IMR-90 (cell line): ENCODE data around the gene SYPL2. TPM values are rescaled to one million over a fixed set of nuclear protein-coding genes. Genes with fewer than 3 reads are reported as not detected.
A peak's percentile ranks its signal among the peaks of the same experiment; 100 is the strongest.

Experiments
- ATAC-seq: fragments of 200-7000 bp; cut with Tn5 transposase; 2 replicates; pipeline ENCODE4 v1.9.1; 2020; ENCODE audit warnings: low read depth, mild to moderate bottlenecking, moderate library complexity
- BruUV-seq: library from RNA; stranded (reverse); fragments of 400-500 nt; replicated peaks from 2 replicates; lab custom pipeline; 2021; lab: Mats Ljungman, UMichigan
- CTCF ChIA-PET: fragments of 300-600 bp; formaldehyde crosslinking; extraction: SDS; loops from one replicate; lab custom pipeline; 2021; ENCODE audit warnings: antibody characterized with exemption; lab: Yijun Ruan, JAX
- POLR2A ChIA-PET: fragments of 300-600 bp; sonication (Branson Sonifier 250); formaldehyde crosslinking; loops from one replicate; lab custom pipeline; 2022; ENCODE audit warnings: antibody characterized with exemption; ENCODE audit not compliant: unreplicated experiment; lab: Charles Lee
- DNase-seq: peaks from one replicate; pipeline ENCODE4 v3.0.0; 2013
- H2AFZ ChIP-seq: replicated peaks from 2 replicates; pipeline ENCODE3; 2013; ENCODE audit warnings: low read length, mild to moderate bottlenecking; ENCODE audit not compliant: poor library complexity
- H2AK5ac ChIP-seq: 2 replicates; pipeline ENCODE4 v1.6.1; 2013; ENCODE audit warnings: low read depth, low read length, inconsistent platforms
- H2AK9ac ChIP-seq: replicated peaks from 2 replicates; pipeline ENCODE3; 2013; ENCODE audit warnings: mild to moderate bottlenecking, low read depth, low read length, moderate library complexity; ENCODE audit not compliant: poor library complexity
- H2BK120ac ChIP-seq: 2 replicates; pipeline ENCODE4 v1.6.1; 2013; ENCODE audit warnings: low read depth, low read length, inconsistent platforms
- H2BK15ac ChIP-seq: 3 replicates; pipeline ENCODE4 v1.6.1; 2013; ENCODE audit warnings: low read depth, low read length, inconsistent platforms
- H2BK20ac ChIP-seq: 2 replicates; pipeline ENCODE4 v1.6.1; 2013; ENCODE audit warnings: low read depth, mild to moderate bottlenecking, inconsistent platforms, low read length, moderate library complexity
- H2BK5ac ChIP-seq: 2 replicates; pipeline ENCODE4 v1.6.1; 2013; ENCODE audit warnings: mild to moderate bottlenecking, low read depth, low read length, inconsistent platforms; ENCODE audit not compliant: poor library complexity, severe bottlenecking
- H3K14ac ChIP-seq: replicated peaks from 2 replicates; pipeline ENCODE4 v1.6.1; 2013; ENCODE audit warnings: low read depth, low read length, inconsistent platforms
- H3K18ac ChIP-seq: 2 replicates; pipeline ENCODE4 v1.6.1; 2013; ENCODE audit warnings: low read depth, low read length, control low read depth
- H3K23ac ChIP-seq: 2 replicates; pipeline ENCODE4 v1.6.1; 2013; ENCODE audit warnings: low read depth, low read length, inconsistent platforms
- H3K27ac ChIP-seq: 2 replicates; pipeline ENCODE4 v1.5.1; 2013; ENCODE audit warnings: mild to moderate bottlenecking, control low read depth, low read length; ENCODE audit not compliant: insufficient read depth
- H3K27me3 ChIP-seq: 2 replicates; pipeline ENCODE4 v1.6.1; 2013; ENCODE audit warnings: low read length; ENCODE audit not compliant: control insufficient read depth, insufficient read depth
- H3K36me3 ChIP-seq: 2 replicates; pipeline ENCODE4 v1.6.1; 2013; ENCODE audit warnings: low read length, mixed read lengths; ENCODE audit not compliant: control insufficient read depth, insufficient read depth
- H3K4ac ChIP-seq: 2 replicates; pipeline ENCODE4 v1.6.1; 2013; ENCODE audit warnings: low read depth, low read length, inconsistent platforms
- H3K4me1 ChIP-seq: 2 replicates; pipeline ENCODE4 v1.6.1; 2013; ENCODE audit warnings: low read length, mixed read lengths; ENCODE audit not compliant: control insufficient read depth, insufficient read depth
- H3K4me2 ChIP-seq: 2 replicates; pipeline ENCODE4 v1.6.1; 2013; ENCODE audit warnings: low read depth, mild to moderate bottlenecking, control low read depth, low read length, moderate library complexity
- H3K4me3 ChIP-seq: 2 replicates; pipeline ENCODE4 v1.5.1; 2013; ENCODE audit warnings: low read depth, mild to moderate bottlenecking, control low read depth, low read length, moderate library complexity; ENCODE audit not compliant: insufficient read depth
- H3K56ac ChIP-seq: 2 replicates; pipeline ENCODE4 v1.6.1; 2013; ENCODE audit warnings: low read length, inconsistent platforms; ENCODE audit not compliant: insufficient read depth; ENCODE audit errors: extremely low read depth
- H3K79me1 ChIP-seq, 2 experiments: 2 replicates each; pipeline ENCODE4 v1.6.1; 2013; ENCODE audit warnings: low read length in 2 of 2, inconsistent platforms in 1 of 2, low read depth in 1 of 2
- H3K9ac ChIP-seq: 2 replicates; pipeline ENCODE4 v1.6.1; 2013; ENCODE audit warnings: low read depth, low read length, control low read depth
- H3K9me1 ChIP-seq: 2 replicates; pipeline ENCODE4 v1.6.1; 2013; ENCODE audit warnings: low read length, inconsistent platforms; ENCODE audit not compliant: insufficient read depth
- H3K9me3 ChIP-seq: 2 replicates; pipeline ENCODE4 v1.6.1; 2013; ENCODE audit warnings: low read length; ENCODE audit not compliant: control insufficient read depth, insufficient read depth
- H4K20me1 ChIP-seq: 2 replicates; pipeline ENCODE4 v1.6.1; 2013; ENCODE audit warnings: low read length, inconsistent platforms; ENCODE audit not compliant: insufficient read depth
- H4K5ac ChIP-seq: 2 replicates; pipeline ENCODE4 v1.6.1; 2013; ENCODE audit warnings: mild to moderate bottlenecking, low read depth, low read length, control low read depth
- H4K8ac ChIP-seq, 2 experiments: 2 replicates each; pipeline ENCODE4 v1.6.1; 2013; ENCODE audit warnings: low read depth in 2 of 2, low read length in 2 of 2, control low read depth in 1 of 2, inconsistent platforms in 1 of 2
- H4K91ac ChIP-seq: 2 replicates; pipeline ENCODE4 v1.6.1; 2013; ENCODE audit warnings: low read depth, low read length, inconsistent platforms; ENCODE audit not compliant: insufficient read depth
- BHLHE40 ChIP-seq: fragments of 150-350 bp; IDR thresholded peaks from 2 replicates; pipeline ENCODE4 v1.6.1; 2016; ENCODE audit warnings: mild to moderate bottlenecking, low read depth, low read length
- CEBPB ChIP-seq: IDR thresholded peaks from 2 replicates; pipeline ENCODE4 v1.6.1; 2012; ENCODE audit warnings: low read depth, low read length, improper control_type of control experiment
- CHD1 ChIP-seq: IDR thresholded peaks from 2 replicates; pipeline ENCODE4 v1.6.1; 2012; ENCODE audit warnings: low read depth, low read length, improper control_type of control experiment
- FOS ChIP-seq: fragments of 150-350 bp; IDR thresholded peaks from 2 replicates; pipeline ENCODE4 v1.6.1; 2016; ENCODE audit warnings: low read depth, low read length
- MAFK ChIP-seq: IDR thresholded peaks from 2 replicates; pipeline ENCODE4 v1.6.1; 2012; ENCODE audit warnings: low read depth, low read length, improper control_type of control experiment
- MXI1 ChIP-seq: IDR thresholded peaks from 2 replicates; pipeline ENCODE4 v1.6.1; 2012; ENCODE audit warnings: low read depth, mild to moderate bottlenecking, low read length, moderate library complexity, borderline replicate concordance
- NFE2L2 ChIP-seq: fragments of 150-350 bp; IDR thresholded peaks from 2 replicates; pipeline ENCODE4 v1.6.1; 2016; ENCODE audit warnings: low read depth, mild to moderate bottlenecking, low read length
- RCOR1 ChIP-seq: IDR thresholded peaks from 2 replicates; pipeline ENCODE4 v1.6.1; 2012; ENCODE audit warnings: mild to moderate bottlenecking, low read length, improper control_type of control experiment; ENCODE audit not compliant: insufficient replicate concordance
- SMC3 ChIP-seq: fragments of 150-350 bp; IDR thresholded peaks from 2 replicates; pipeline ENCODE4 v1.6.1; 2016; ENCODE audit warnings: low read depth, mild to moderate bottlenecking, antibody characterized with exemption, low read length, moderate library complexity
- WGBS, 2 experiments: methylation state at CpG; one replicate each; pipeline versions ENCODE4 v1.1.5 to v1.1.7; 2013; ENCODE audit warnings: missing lambda C conversion rate in 2 of 2; ENCODE audit not compliant: insufficient read length in 1 of 2; ENCODE audit errors: extremely low coverage in 2 of 2; 5-methylcytosine and 5-hydroxymethylcytosine counted together
- dilution Hi-C: fragments of 300-500 bp; cut with HindIII; formaldehyde crosslinking; loops from one replicate; pipeline ENCODE4 v1.14.3; 2018; ENCODE audit warnings: low sequenced_read_pairs; ENCODE audit not compliant: unreplicated experiment
- in situ Hi-C: fragments of 300-500 bp; cut with MboI; formaldehyde crosslinking; loops from 3 replicates; pipeline ENCODE4 v1.14.3; 2019; ENCODE audit warnings: low sequenced_read_pairs, inconsistent platforms, mixed read lengths
- intact Hi-C: fragments of 100-400 bp; cut with micrococcal nuclease; formaldehyde crosslinking; loops from 2 replicates; pipeline ENCODE4 v1.10.0; 2022
- polyA plus RNA-seq, 3 experiments: library from polyadenylated mRNA; depleted of rRNA; stranded (reverse); fragments of >200 nt; gene quantifications; 2 replicates each; pipeline ENCODE4 v1.2.3, GENCODE V29; 2012; ENCODE audit warnings: low replicate concordance in 1 of 3
- total RNA-seq: library from RNA; depleted of rRNA; stranded (reverse); fragments of >200 nt; gene quantifications from 2 replicates; pipeline ENCODE4 v1.2.3, GENCODE V29; 2012
- TF ChIP-seq, protein P1 (sequence below): fragments of 150-350 bp; IDR thresholded peaks from 2 replicates; pipeline ENCODE4 v1.6.1; 2017; ENCODE audit warnings: mild to moderate bottlenecking, antibody characterized with exemption, low read length, low read depth
- TF ChIP-seq, protein P2 (sequence below): conservative IDR thresholded peaks from 2 replicates; pipeline ENCODE4 v1.5.1; 2012; ENCODE audit warnings: mild to moderate bottlenecking, low read depth, low read length, improper control_type of control experiment
- TF ChIP-seq, protein P3 (sequence below): fragments of 150-350 bp; IDR thresholded peaks from 2 replicates; pipeline ENCODE4 v1.6.1; 2016; ENCODE audit warnings: low read depth, mild to moderate bottlenecking, low read length, moderate library complexity, borderline replicate concordance

SYPL2 gene
- total and polyA plus RNA-seq, 2 of the 4 experiments (the other 2 are of a cell fraction) = under 0.01 to 0.65 TPM

DNA sequence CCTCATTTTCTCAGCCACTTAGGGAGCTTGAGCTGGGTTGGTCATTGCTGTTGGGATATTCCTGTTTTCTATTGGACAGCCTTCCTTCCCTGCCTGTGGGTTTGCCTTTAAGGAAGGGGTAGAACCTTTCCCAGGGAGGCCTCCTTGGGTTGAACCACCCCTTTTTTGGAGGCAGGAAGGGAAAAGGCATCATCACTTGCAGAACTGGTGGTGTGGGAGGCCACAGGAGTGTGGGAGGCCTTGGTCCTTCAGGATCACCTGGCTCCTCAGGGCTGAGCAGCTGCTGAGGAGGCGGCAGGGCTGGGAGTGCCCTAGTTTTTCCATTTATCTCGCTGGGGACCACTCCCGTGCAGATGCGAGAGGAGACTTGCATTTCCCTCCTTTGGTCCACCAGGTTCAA lies 26.9 kb downstream of the SYPL2 start:
- H3K4me2 ChIP-seq = peak overlapping the region; percentile 77; the same call in 1 of the 2 replicates
- H2BK20ac ChIP-seq = no peak overlapping the region
- no peak overlapping the region for H2BK5ac ChIP-seq
- peak overlapping the region; percentile 69 for H4K5ac ChIP-seq
- H4K91ac ChIP-seq = peak overlapping the region; percentile 54; the same call in 1 of the 2 replicates
- no CpG with 5 or more reads among the region's 4 CpGs for WGBS, 2 experiments
- in situ Hi-C loops = no loop called here
- peak overlapping the region; percentile 41; the same call in 1 of the 2 replicates for H2BK120ac ChIP-seq
- H3K36me3 ChIP-seq = peaks cover 22% of the 10 kb centered on the region
- peak overlapping the region; percentile 80 to 97 for H4K8ac ChIP-seq
- H3K9ac ChIP-seq = peak overlapping the region; percentile 31; the same call in 1 of the 2 replicates
- H3K27me3 ChIP-seq = no peaks in the 10 kb centered on the region
- H3K4me1 ChIP-seq = peaks cover 6% of the 10 kb centered on the region
- no TSS peak for BruUV-seq
- H3K9me3 ChIP-seq = no peaks in the 10 kb centered on the region
- no peak overlapping the region for H3K27ac ChIP-seq
- dilution Hi-C loops = no loop called here
- TF ChIP-seq MAFK (no peak), SMC3 (no peak), RCOR1 (no peak), BHLHE40 (no peak), MXI1 (no peak), NFE2L2 (no peak), FOS (no peak), CHD1 (no peak), CEBPB (no peak)
- TF ChIP-seq, protein P1, sequence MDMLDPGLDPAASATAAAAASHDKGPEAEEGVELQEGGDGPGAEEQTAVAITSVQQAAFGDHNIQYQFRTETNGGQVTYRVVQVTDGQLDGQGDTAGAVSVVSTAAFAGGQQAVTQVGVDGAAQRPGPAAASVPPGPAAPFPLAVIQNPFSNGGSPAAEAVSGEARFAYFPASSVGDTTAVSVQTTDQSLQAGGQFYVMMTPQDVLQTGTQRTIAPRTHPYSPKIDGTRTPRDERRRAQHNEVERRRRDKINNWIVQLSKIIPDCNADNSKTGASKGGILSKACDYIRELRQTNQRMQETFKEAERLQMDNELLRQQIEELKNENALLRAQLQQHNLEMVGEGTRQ = no peak
- TF ChIP-seq, protein P2, sequence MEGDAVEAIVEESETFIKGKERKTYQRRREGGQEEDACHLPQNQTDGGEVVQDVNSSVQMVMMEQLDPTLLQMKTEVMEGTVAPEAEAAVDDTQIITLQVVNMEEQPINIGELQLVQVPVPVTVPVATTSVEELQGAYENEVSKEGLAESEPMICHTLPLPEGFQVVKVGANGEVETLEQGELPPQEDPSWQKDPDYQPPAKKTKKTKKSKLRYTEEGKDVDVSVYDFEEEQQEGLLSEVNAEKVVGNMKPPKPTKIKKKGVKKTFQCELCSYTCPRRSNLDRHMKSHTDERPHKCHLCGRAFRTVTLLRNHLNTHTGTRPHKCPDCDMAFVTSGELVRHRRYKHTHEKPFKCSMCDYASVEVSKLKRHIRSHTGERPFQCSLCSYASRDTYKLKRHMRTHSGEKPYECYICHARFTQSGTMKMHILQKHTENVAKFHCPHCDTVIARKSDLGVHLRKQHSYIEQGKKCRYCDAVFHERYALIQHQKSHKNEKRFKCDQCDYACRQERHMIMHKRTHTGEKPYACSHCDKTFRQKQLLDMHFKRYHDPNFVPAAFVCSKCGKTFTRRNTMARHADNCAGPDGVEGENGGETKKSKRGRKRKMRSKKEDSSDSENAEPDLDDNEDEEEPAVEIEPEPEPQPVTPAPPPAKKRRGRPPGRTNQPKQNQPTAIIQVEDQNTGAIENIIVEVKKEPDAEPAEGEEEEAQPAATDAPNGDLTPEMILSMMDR = no peak
- TF ChIP-seq, protein P3, sequence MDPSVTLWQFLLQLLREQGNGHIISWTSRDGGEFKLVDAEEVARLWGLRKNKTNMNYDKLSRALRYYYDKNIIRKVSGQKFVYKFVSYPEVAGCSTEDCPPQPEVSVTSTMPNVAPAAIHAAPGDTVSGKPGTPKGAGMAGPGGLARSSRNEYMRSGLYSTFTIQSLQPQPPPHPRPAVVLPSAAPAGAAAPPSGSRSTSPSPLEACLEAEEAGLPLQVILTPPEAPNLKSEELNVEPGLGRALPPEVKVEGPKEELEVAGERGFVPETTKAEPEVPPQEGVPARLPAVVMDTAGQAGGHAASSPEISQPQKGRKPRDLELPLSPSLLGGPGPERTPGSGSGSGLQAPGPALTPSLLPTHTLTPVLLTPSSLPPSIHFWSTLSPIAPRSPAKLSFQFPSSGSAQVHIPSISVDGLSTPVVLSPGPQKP = no peak
- peaks cover 8% of the 10 kb centered on the region for H3K9me1 ChIP-seq
- H3K18ac ChIP-seq = no peak overlapping the region
- H3K14ac ChIP-seq = peak overlapping the region; percentile 69; the same call in 1 of the 2 replicates
- peak overlapping the region; percentile 56 for H3K4ac ChIP-seq
- peak overlapping the region; percentile 84; the same call in 1 of the 2 replicates for H3K23ac ChIP-seq
- no peak overlapping the region for H3K4me3 ChIP-seq
- intact Hi-C loops = no loop called here
- H2AK5ac ChIP-seq = 0 out of 2 replicates have a peak overlapping the region, but pooled peaks have one; percentile 29
- H4K20me1 ChIP-seq = peaks cover 2% of the 10 kb centered on the region; the same call in 1 of the 2 replicates
- peak overlapping the region; percentile 35 for H2AK9ac ChIP-seq
- peak overlapping the region; percentile 98 for H2AFZ ChIP-seq
- POLR2A ChIA-PET = no interaction called here
- H3K79me1 ChIP-seq = peaks cover 15 to 32% of the 10 kb centered on the region in 2 experiments
- DNase-seq (no peak), ATAC-seq (no peak)
- no peak overlapping the region for H3K56ac ChIP-seq
- CTCF ChIA-PET = interaction anchor here (1.1 to 8.5 kb wide), 3 partner anchors 17 to 39 kb away, joined by 3 to 75 read pairs (median 4); no protein-coding TSS in a partner anchor
- no peak overlapping the region for H2BK15ac ChIP-seq
